Loucy (cell line): Measurements from ENCODE around the gene GNG13.

Source experiments
- H2AFZ ChIP-seq: fragments of 200-600 bp; sonication (generic); 2 replicates; pipeline ENCODE4 v1.6.0; 2016; ENCODE audit warnings: antibody characterized with exemption, mild to moderate bottlenecking, low read length, moderate library complexity
- H3F3A ChIP-seq: fragments of 200-600 bp; 2 replicates; pipeline ENCODE4 v1.6.0; 2016; ENCODE audit warnings: antibody characterized with exemption, low read depth, mild to moderate bottlenecking
- H3K27me3 ChIP-seq: fragments of 200-600 bp; sonication (generic); 2 replicates; pipeline ENCODE4 v1.6.1; 2014; ENCODE audit warnings: low read length, mild to moderate bottlenecking; ENCODE audit not compliant: insufficient read depth, poor library complexity, severe bottlenecking
- H3K36me3 ChIP-seq: fragments of 200-600 bp; sonication (generic); 2 replicates; pipeline ENCODE4 v1.6.1; 2016; ENCODE audit warnings: low read length; ENCODE audit not compliant: insufficient read depth
- H3K4me1 ChIP-seq: fragments of 200-600 bp; sonication (generic); 2 replicates; pipeline ENCODE4 v1.5.1; 2014; ENCODE audit warnings: low read length, mild to moderate bottlenecking; ENCODE audit not compliant: insufficient read depth, poor library complexity, severe bottlenecking
- H3K4me2 ChIP-seq: fragments of 200-600 bp; sonication (generic); 2 replicates; pipeline ENCODE4 v1.6.0; 2014; ENCODE audit warnings: antibody characterized with exemption, low read length, low read depth, mild to moderate bottlenecking; ENCODE audit not compliant: poor library complexity, severe bottlenecking
- H3K4me3 ChIP-seq: fragments of 200-600 bp; sonication (generic); 2 replicates; pipeline ENCODE4 v1.5.1; 2014; ENCODE audit warnings: low read length, mild to moderate bottlenecking, mixed read lengths; ENCODE audit not compliant: poor library complexity, severe bottlenecking
- H3K79me2 ChIP-seq: fragments of 200-600 bp; sonication (generic); 2 replicates; pipeline ENCODE4 v1.6.1; 2014; ENCODE audit warnings: low read length; ENCODE audit not compliant: insufficient read depth
- H3K9ac ChIP-seq: fragments of 200-600 bp; sonication (generic); 2 replicates; pipeline ENCODE4 v1.6.0; 2014; ENCODE audit warnings: mild to moderate bottlenecking, low read depth, low read length, moderate library complexity; ENCODE audit not compliant: poor library complexity, severe bottlenecking
- H3K9me2 ChIP-seq: fragments of 200-600 bp; sonication (generic); replicated peaks from 2 replicates; pipeline ENCODE4 v1.6.1; 2016; ENCODE audit warnings: low read depth, low read length, mixed read lengths
- H3K9me3 ChIP-seq: fragments of 200-600 bp; sonication (generic); 2 replicates; pipeline ENCODE4 v1.6.1; 2014; ENCODE audit warnings: mild to moderate bottlenecking, antibody characterized with exemption, low read length, low read depth; ENCODE audit not compliant: insufficient read depth
- H4K20me1 ChIP-seq: fragments of 200-600 bp; sonication (generic); 2 replicates; pipeline ENCODE4 v1.6.0; 2014; ENCODE audit warnings: antibody characterized with exemption, low read length, mild to moderate bottlenecking; ENCODE audit not compliant: insufficient read depth, poor library complexity, severe bottlenecking
- CTCF ChIP-seq: fragments of 200-600 bp; sonication (generic); conservative IDR thresholded peaks from 2 replicates; pipeline ENCODE4 v1.5.1; 2014; ENCODE audit warnings: mild to moderate bottlenecking, antibody characterized with exemption, low read length
- EZH2phosphoT487 ChIP-seq: fragments of 200-600 bp; IDR thresholded peaks from 2 replicates; pipeline ENCODE4 v1.6.1; 2018; ENCODE audit warnings: antibody characterized with exemption, mild to moderate bottlenecking, moderate library complexity, borderline replicate concordance

GNG13 gene

GRCh38 chr16:824194-824593 lies 23.7 kb upstream of the GNG13 start:
- H3K4me3 ChIP-seq = no peak overlapping the region
- H3K4me2 ChIP-seq = no peak overlapping the region
- no peaks in the 10 kb centered on the region for H3K27me3 ChIP-seq
- H3K9ac ChIP-seq = no peak overlapping the region
- H3F3A ChIP-seq = no peaks in the 10 kb centered on the region
- no peaks in the 10 kb centered on the region for H3K79me2 ChIP-seq
- no peaks in the 10 kb centered on the region for H3K36me3 ChIP-seq
- no peak for TF ChIP-seq EZH2phosphoT487
- no peak for TF ChIP-seq CTCF
- no peaks in the 10 kb centered on the region for H3K9me2 ChIP-seq
- no peaks in the 10 kb centered on the region for H3K9me3 ChIP-seq
- no peak overlapping the region for H2AFZ ChIP-seq
- peaks cover 7% of the 10 kb centered on the region for H3K4me1 ChIP-seq
- no peaks in the 10 kb centered on the region for H4K20me1 ChIP-seq

GRCh38 chr16:822909-823297 lies 22.4 kb upstream of the GNG13 start:
- Histone ChIP-seq H3K79me2 (no peaks in the 10 kb centered on the region), H3K4me1 (peaks cover 11% of the 10 kb centered on the region), H3K27me3 (no peaks in the 10 kb centered on the region), H4K20me1 (no peaks in the 10 kb centered on the region), H3K4me2 (no peak overlapping the region), H3K9ac (no peak overlapping the region), H3K36me3 (no peaks in the 10 kb centered on the region), H3K4me3 (no peak overlapping the region), H3F3A (no peaks in the 10 kb centered on the region), H2AFZ (no peak overlapping the region), H3K9me2 (no peaks in the 10 kb centered on the region), H3K9me3 (no peaks in the 10 kb centered on the region)
- TF ChIP-seq CTCF = no peak
- TF ChIP-seq EZH2phosphoT487 = no peak

- no peaks in the 10 kb centered on the region for H3K36me3 ChIP-seq
- H3K4me3 ChIP-seq = no peak overlapping the region
- no peaks in the 10 kb centered on the region for H3K9me2 ChIP-seq
- no peak overlapping the region for H3K4me2 ChIP-seq
- no peaks in the 10 kb centered on the region for H4K20me1 ChIP-seq
- TF ChIP-seq EZH2phosphoT487 = no peak
- TF ChIP-seq CTCF = no peak
- H3K9me3 ChIP-seq = no peaks in the 10 kb centered on the region
- no peaks in the 10 kb centered on the region for H3K79me2 ChIP-seq
- peaks cover 11% of the 10 kb centered on the region for H3K4me1 ChIP-seq
- H3K9ac ChIP-seq = no peak overlapping the region
- H3K27me3 ChIP-seq = no peaks in the 10 kb centered on the region
- H2AFZ ChIP-seq = no peak overlapping the region
- no peaks in the 10 kb centered on the region for H3F3A ChIP-seq
These were observed 21.8 kb upstream of the GNG13 start for GRCh38 chr16:822174-822908.
